ENCODE data around the gene CDC27. TPM values are rescaled to one million over a fixed set of nuclear protein-coding genes. Genes with fewer than 3 reads are reported as not detected.

The CDC27 gene
- total and polyA plus RNA-seq, 2 donors (not counting 1 experiment from before 2014, with no cell fraction given), result 20.5 to 90.7 TPM

GRCh38 chr17:47235923-47236322, 46.8 kb upstream of the CDC27 start:
- Histone ChIP-seq H3K9me3 (ENCODE audit: control extremely low read depth in 1 of 3, control insufficient read depth in 2 of 3, insufficient read depth in 1 of 3, low read length in 2 of 3) (peaks cover 0 to 19% (median 8%) of the 10 kb centered on the region in 3 donors), H3K27ac (ENCODE audit: low read length in 2 of 2) (no peak overlapping the region), H3K4me3 (ENCODE audit: control extremely low read depth in 1 of 5, extremely low read depth in 1 of 5, insufficient read depth in 1 of 5, low read depth in 2 of 5, low read length in 4 of 5) (no peak overlapping the region), H3K27me3 (replicated peaks in 1 of 4; ENCODE audit: control extremely low read depth in 1 of 4, control insufficient read depth in 3 of 4, insufficient read depth in 4 of 4, low read length in 3 of 4) (no peaks in the 10 kb centered on the region), H4K20me1 (ENCODE audit: control insufficient read depth, insufficient read depth, low read length, poor library complexity, severe bottlenecking) (no peaks in the 10 kb centered on the region), H3K4me1 (ENCODE audit: control insufficient read depth in 2 of 2, insufficient read depth in 2 of 2, low read length in 2 of 2) (peaks cover 20% of the 10 kb centered on the region in 2 donors), H3K4me2 (replicated peaks; ENCODE audit: low read depth, low read length, poor library complexity, severe bottlenecking) (no peak overlapping the region), H2AFZ (ENCODE audit: insufficient read depth, low read depth, low read length, poor library complexity, severe bottlenecking) (no peak overlapping the region), H3K36me3 (replicated peaks in 1 of 2; ENCODE audit: control extremely low read depth in 1 of 2, control insufficient read depth in 1 of 2, extremely low read depth in 1 of 2, insufficient read depth in 2 of 2, low read length in 1 of 2) (no peaks in the 10 kb centered on the region), H3K79me2 (ENCODE audit: control insufficient read depth, insufficient read depth, low read length) (no peaks in the 10 kb centered on the region), H3K9ac (ENCODE audit: low read length) (no peak overlapping the region)
- no peak for ATAC-seq (ENCODE audit: low read depth)
- 100% methylated on average over 1 of the region's 2 CpGs for whole genome bisulfite sequencing (ENCODE audit: insufficient coverage)
- no peak overlapping the region for H3K4me3 Mint-ChIP-seq
- TF ChIP-seq EZH2 (IDR thresholded peaks at IDR 0.05; ENCODE audit: borderline replicate concordance, insufficient read depth, low read depth, low read length, poor library complexity, severe bottlenecking) (no peak), CTCF (IDR thresholded peaks at IDR 0.05) (no peak)
- H3K27ac Mint-ChIP-seq, result no peak overlapping the region
- ChIA-PET CTCF (interaction anchor here (1.9 kb wide), 1 partner anchor 80 kb away, joined by 6 read pairs; no protein-coding TSS in a partner anchor), POLR2A (interaction anchor here (0.5 kb wide), 1 partner anchor 303 kb away, joined by 5 read pairs; no protein-coding TSS in a partner anchor)
- intact Hi-C loops (cut with micrococcal nuclease), result no loop called here
- H3K9me3 Mint-ChIP-seq (ENCODE audit: insufficient read depth), result no peaks in the 10 kb centered on the region
- H3K4me1 Mint-ChIP-seq, result peaks cover 26% of the 10 kb centered on the region
- H3K27me3 Mint-ChIP-seq, result no peaks in the 10 kb centered on the region
- no peak for DNase-seq

GRCh38 chr17:47235506-47235905, 46.4 kb upstream of the CDC27 start:
- Histone ChIP-seq H3K9ac (ENCODE audit: low read length) (no peak overlapping the region), H3K4me2 (replicated peaks; ENCODE audit: low read depth, low read length, poor library complexity, severe bottlenecking) (no peak overlapping the region), H3K36me3 (replicated peaks in 1 of 2; ENCODE audit: control extremely low read depth in 1 of 2, control insufficient read depth in 1 of 2, extremely low read depth in 1 of 2, insufficient read depth in 2 of 2, low read length in 1 of 2) (no peaks in the 10 kb centered on the region), H3K4me1 (ENCODE audit: control insufficient read depth in 2 of 2, insufficient read depth in 2 of 2, low read length in 2 of 2) (peaks cover 21 to 22% of the 10 kb centered on the region in 2 donors), H3K27ac (ENCODE audit: low read length in 2 of 2) (no peak overlapping the region), H2AFZ (ENCODE audit: insufficient read depth, low read depth, low read length, poor library complexity, severe bottlenecking) (no peak overlapping the region), H3K4me3 (ENCODE audit: control extremely low read depth in 1 of 5, extremely low read depth in 1 of 5, insufficient read depth in 1 of 5, low read depth in 2 of 5, low read length in 4 of 5) (no peak overlapping the region), H3K79me2 (ENCODE audit: control insufficient read depth, insufficient read depth, low read length) (no peaks in the 10 kb centered on the region), H3K9me3 (ENCODE audit: control extremely low read depth in 1 of 3, control insufficient read depth in 2 of 3, insufficient read depth in 1 of 3, low read length in 2 of 3) (peaks cover 0 to 19% (median 8%) of the 10 kb centered on the region in 3 donors), H4K20me1 (ENCODE audit: control insufficient read depth, insufficient read depth, low read length, poor library complexity, severe bottlenecking) (no peaks in the 10 kb centered on the region), H3K27me3 (replicated peaks in 1 of 4; ENCODE audit: control extremely low read depth in 1 of 4, control insufficient read depth in 3 of 4, insufficient read depth in 4 of 4, low read length in 3 of 4) (no peaks in the 10 kb centered on the region)
- POLR2A ChIA-PET, result no interaction called here
- DNase-seq, result no peak
- H3K4me1 Mint-ChIP-seq, result peaks cover 27% of the 10 kb centered on the region
- H3K27ac Mint-ChIP-seq, result no peak overlapping the region
- CTCF ChIA-PET, result no interaction called here
- ATAC-seq (ENCODE audit: low read depth), result no peak
- 84% methylated on average over 3 of the region's 3 CpGs for WGBS (ENCODE audit: insufficient coverage)
- intact Hi-C loops (cut with micrococcal nuclease), result no loop called here
- H3K9me3 Mint-ChIP-seq (ENCODE audit: insufficient read depth), result no peaks in the 10 kb centered on the region
- no peaks in the 10 kb centered on the region for H3K27me3 Mint-ChIP-seq
- no peak for TF ChIP-seq CTCF (IDR thresholded peaks at IDR 0.05)
- H3K4me3 Mint-ChIP-seq, result no peak overlapping the region

Measured in B cell (primary cell).